GM19395 (cell line): ENCODE results near the gene C1QTNF5.

ENCODE experiments used
- ATAC-seq: cut with Tn5 transposase; IDR thresholded peaks from one replicate; pipeline ENCODE4 v1.9.1; 2021; ENCODE audit warnings: mild to moderate bottlenecking, moderate library complexity; ENCODE audit not compliant: unreplicated experiment

The C1QTNF5 gene

DNA sequence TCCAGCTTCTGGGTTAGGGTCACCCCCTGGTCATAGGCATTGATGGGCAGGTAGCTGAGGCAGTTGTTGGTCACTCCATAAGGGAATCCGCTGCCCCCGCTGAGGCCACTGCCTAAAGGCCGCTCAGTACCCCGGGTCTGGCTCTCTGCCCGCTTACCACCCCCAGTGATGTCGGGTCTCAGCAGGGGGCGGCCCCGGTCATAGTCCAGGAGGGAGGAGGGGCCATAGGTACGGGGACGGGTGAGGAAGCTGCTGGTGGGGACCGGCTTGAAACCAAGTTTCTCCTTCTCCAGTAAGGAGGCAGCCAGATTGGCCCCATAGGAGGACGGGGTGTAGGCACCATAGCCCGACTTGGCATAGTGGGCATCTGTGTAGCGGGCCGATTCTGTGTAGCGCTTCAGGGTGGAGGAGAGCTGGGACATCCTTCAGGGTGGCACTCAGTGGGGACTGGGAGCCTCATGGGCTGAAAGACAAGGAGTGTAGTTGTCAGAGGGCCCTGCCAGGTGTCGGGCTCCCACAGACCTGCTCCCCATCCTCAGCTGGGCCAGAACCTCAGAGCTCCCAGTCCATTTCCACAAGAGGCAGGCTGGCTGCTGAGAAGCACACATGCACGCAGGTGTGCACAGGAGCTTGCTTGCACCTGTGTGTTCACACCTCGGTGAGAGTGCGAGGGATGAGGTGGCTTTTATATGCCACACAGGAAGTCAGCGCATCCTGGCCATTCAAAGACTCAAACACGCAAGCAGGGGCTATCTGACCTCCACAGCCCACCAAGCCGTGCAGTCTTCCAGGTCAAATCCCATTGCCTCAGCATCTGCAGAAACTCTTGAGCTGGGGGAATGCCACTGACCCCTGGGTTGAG is 32.6 kb upstream of the C1QTNF5 start:
- ATAC-seq, result no peak

DNA sequence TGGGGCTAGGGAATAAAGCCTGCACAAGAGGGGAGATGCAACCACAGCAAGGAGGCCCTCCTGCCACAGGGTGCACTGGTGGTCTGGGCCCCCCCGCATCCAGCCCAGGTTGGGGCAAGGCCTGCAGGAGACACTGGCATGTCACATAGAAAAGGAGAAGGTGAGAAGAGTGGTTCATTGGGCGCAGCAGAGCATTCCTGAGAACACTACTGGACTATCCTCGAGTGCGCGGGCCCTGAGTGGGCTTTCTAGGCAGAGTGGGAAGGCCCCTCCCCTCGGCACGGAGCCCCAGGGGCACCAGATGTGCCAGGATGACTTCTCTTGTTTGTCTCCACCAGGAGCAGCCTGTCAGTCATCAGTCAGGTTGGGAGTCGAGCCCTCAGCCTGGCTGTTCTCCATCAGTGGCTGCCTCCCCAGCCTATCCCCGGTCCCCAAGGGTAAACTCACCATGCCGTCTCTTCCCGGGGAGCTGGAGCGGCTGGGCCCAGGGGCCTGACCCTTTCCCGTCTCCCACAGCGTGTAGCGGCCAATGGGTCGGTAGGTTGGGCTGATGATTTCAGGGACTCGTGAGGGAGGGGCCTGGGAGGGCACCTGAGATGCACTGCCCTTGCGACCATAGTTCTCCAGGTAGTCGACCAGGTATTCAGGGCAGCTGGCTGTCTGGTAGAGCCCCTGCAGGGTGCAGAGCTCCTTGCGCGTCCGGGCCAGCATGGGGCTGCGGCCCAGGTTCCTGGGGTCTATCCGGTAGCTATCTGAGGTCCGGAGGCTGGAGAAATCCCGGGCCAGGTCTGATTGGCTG is 31.8 kb upstream of the C1QTNF5 start:
- no peak for ATAC-seq

DNA sequence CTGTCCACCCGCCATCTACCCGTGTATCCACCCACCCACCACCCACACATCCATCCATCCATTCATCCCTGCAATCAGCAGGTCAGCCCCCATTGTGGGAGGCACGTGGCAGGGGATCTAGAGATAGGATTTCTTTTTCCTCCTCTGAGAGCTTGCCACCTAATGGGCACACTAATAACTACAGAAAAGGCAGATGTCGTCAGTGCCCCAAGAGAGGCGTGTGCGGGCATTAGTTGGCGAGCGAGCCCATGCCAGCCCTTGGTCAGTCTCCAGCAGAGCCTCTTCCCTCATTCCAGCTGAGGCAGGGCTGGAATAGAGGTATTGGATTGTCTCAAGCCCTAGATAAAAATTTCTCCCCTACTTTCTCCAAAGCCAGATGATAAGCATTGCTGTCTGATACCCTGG is 31.1 kb upstream of the C1QTNF5 start:
- ATAC-seq, result no peak

DNA sequence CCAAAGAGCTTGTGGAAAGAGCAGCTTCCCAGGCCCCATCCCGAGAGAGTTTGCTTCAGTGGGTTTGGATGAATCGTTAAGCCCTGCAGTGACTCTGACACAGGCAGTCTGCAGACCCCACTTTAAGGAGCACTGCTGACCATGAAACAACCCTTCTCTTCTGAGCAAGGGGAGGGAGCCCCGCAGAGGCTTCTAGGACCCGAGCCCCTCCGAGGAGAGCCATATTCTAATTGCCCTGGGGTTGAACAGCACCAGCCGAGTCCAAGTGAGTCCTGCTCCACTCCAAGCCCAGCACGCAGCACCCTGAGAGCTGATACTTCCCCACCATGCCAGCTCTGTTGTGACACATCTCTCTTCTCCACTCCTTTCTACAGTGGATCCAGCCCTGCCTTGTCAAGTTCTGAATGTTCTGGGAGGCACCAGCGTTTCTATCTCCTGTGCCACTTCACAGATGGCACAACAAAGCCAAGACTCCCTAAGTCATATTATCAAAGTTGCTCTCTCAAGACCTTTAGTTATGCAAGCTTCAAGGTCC is 30.5 kb upstream of the C1QTNF5 start:
- ATAC-seq, result no peak

DNA sequence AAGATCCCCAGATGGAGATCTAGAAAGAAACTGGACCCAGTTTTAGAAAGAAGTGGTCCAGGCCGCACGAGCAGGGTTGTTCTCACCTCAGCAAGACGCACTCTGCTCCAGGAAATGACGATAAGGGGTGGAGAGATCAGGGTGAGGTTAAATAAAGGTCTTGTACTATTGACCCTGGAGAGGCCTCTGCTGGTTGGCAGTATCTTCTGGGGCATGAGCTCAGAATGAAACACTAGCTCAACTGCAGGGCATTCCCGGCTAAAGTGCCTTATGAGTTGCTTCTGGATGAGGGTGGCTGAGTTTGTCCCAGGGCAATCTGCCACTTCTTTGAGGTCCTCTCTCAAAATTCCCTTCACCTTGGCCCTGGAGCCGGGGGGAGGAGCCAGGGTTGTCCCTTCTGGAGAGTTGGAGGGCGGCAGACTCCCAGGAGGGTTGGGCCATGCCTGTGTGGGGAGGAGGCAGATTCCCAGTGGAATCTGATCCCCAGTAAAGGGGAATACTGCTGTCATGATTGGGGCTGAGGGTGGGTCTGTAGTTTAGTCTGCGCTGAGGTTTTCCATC is 29.9 kb upstream of the C1QTNF5 start:
- ATAC-seq, result no peak

DNA sequence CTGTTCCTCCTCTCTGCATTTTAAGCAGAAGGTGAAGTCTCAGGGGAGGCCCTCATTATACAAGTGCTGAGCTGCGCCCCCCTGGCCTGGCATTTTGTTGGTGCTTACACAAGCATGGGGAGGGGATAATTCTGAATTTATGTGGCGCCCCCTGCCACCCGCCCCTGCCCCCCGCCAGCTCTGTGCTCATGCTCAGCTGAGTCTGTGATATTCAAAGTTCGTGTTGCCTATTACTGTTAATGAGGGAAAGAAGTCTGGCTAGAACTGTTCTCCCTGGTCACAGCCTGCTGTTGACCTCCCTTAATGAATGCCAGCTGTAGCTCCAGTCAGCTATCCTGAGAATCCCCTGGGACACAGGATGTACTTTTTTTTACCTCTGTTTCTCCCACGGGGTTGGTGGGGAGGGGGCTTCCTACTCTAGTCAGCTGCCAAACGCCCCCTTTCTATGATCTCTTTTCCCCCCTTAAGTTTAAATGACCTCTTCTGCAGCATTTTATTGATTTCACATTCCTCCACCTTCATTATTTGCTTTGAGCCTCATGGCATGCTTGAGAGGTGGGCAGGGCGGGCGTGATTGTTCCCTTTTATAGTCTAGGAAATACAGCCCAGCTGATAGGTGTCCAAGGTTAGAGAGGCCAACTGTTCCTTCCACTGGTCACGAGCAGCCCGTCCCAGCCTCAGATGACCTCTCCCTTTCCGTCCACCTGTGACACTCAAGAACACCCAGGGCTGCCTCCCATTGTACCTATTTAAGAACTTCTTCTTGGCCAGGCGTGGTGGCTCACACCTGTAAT is 28.6 kb upstream of the C1QTNF5 start:
- ATAC-seq, result no peak

DNA sequence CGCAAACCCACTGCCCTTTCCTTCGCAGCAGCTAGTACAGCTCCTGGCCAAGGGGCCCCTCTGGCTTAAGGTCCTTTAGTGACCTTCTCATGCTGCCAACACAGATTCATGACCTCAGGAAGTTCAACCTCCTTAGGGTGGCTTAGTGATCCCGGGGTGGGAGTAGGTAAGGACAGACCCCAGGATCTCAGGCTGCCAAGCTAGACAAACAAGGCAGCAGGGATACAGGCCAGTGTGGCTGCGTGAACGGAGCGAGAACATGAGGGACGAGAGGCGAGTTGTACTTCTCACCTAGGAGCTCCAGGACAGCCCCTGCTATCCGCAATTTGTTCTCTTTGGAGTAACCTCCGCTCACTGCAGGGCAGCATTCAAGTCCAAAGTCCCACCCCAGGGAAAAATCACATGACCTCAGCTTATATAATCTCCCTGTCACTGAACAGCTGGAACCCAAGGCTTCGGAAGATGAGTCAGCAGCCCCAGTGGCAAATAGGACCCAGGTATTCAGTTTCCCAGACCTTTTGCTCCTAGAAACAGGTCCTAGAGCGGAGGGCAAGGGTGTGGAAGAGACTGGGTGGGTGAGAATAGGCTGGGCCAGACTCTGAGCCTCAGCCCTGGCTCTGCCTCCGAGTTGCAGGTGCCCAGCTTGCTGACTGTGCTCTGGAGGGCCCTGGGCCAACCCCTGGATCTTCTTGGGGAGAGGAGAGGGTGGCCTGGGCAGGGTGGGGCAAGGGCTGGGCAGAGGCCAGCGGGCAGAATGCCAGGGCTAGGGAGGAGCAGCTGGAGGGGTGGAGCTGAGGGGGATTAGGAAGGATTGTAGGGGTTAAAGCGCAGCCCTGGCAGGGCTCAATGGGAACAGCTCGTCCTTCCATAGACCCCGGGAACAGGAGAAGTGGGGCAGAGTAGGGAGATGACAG is 27.7 kb upstream of the C1QTNF5 start:
- ATAC-seq, result no peak

DNA sequence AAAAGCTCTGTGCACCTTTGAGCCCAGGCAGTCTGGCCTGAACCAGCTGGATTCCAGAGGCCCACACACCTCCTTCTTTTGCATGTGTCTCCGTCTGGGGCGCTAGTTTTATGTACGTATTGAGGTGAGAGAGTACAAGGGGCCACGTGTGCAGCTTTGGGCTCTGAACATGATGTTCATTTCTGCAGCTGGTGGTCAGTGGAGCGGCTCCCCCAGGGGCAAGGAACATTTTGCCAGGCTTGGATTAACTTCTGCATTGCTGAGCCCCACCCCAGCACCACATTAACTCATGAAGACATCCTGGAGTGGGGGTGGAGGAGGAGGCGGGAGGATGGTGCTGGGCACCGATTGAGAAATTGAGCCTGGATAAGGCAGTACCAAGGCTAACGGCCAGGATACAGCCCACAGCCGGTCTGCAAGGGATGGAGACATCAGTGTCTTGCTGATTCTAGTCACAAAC is 27.0 kb upstream of the C1QTNF5 start:
- no peak for ATAC-seq

DNA sequence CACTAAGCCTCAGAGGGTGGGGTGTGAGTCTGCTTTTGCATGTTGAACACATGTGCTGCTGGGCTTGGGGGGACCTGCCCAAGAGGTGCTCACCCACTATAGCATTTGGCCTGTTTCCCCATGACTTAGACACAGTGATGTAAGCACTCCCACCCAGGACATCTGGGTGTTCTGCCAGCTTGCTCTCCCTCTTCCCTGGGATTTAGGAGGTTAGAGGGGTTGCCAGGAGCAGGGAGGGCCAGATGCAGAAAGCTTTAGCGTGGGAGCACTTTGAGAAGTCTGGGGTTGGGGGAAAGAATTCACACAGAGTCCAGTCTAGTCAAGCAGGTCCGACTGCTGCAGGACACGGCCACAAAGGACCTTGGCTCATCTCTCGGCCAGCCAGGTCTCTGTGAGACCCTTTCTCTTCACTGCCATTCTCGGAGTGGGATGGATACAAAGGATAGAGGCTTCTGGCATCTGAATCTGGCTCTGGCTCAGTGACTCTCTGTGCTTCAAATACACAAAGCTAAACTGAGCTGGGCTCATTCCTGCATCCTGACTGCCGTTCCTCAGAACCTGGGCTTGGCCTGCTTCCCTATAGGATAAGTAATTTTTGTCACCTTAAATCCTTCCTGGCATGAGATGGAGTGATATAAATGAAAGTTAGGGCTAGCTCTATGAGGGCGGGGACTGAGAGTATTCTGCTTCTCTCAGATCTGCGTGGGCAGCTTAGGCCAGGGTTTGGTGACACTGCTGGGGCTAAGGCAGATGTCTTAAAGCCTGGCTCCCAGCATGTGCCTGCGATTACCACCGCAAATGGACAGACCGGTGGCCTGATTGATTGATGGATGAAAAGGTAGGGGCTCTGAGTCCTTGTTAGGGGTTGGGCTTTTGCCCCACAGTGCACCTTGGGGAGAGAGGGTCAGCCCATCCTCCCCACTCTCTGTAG is 26.3 kb upstream of the C1QTNF5 start:
- no peak for ATAC-seq

DNA sequence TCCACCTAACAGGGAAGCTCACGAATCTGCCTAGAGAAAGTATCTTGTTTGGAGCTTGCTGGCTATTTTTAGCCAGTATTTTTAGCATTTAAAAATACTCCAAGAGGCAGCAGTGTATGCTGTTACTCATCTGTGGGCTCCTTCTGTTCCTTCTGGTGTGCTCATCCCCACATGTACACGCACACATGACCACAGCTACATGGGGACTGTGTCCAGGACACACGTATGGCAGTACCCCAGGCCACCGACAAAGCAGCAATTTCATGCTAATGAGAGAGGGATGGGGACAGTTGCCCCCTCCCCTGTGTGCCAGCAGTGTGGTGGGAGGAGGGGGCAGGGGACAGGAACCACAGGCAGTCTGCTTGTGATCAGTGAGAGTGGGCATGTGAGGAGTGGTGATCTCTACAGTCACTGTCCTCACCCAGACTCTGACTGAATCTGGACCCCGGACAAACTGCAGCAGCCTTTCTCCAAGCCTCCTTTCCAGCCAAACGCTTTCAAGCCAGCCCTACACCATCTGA is 24.4 kb upstream of the C1QTNF5 start:
- ATAC-seq, result no peak

DNA sequence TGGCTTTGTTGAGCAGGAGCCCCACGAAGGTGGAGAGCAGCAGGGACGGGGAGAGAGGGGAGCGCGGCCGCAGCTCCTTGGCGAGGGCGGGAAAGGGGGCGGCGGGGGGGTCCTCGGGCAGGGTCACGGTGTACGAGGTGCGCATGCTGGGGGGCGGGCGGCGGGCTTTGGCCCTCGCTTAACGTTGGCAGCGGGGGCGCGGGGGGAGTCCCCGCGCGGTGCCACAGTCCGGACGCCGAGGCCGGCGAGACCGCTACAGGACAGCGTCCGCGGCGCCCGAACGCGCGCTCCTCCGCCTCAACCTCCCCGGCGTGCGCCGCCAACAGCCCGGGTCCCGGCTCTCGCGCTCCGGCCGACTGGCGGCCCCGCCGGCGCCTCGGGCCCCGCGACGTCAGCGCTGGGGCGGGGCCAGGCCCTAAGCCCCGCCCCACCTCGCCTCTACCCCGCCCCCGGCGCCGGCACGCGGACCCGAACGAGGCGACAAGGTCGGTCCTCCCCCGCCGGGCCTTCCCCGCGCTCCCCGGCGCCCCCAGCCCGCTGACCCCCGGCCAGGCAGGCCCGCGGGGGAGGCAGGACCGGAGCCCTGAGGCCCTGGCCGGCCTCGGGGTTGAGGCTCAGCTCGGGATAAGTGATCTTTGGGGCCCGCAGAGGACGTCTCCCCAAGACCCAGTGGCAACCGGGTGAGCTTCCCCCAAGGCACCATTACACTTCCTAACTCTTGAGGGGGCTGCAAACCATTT is 23.3 kb upstream of the C1QTNF5 start:
- ATAC-seq, result no peak

DNA sequence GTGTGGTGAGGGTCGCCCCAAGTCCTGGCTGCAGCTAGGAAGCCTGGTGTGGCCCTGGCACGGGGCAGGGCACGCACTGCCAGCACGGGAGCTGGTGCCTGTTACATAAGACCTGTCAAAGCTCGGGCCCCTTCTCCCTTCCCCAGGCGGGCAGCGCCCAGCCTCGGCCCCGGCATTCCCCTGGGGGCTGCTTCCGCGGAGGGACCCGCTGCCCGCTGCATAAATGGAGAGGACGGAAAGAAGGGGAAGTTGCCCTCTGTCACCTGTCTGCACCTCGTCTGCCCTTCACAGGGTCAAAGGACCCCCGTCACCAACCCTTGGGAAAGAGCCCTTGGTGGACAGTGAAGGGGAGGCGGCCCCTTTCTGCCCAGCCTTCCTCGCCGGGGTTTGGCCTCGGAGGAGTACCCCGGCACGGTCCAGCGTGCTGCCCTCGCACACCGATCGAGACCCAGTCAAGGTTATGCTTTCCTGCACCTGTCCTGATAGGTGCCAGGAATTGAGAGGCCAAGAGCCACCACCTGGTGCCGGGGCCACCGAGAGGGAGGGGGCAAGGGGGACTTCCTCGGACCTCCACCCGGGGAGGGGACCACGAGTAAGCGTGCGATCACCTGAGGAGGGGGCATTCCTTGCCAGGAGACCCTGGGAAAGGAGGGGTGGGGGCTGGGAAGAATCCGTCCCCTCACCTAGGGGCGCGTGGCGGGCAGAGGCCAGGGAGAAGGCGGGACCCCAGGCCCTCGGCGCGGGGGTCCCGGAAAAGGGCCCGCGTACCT is 22.6 kb upstream of the C1QTNF5 start:
- ATAC-seq, result no peak

DNA sequence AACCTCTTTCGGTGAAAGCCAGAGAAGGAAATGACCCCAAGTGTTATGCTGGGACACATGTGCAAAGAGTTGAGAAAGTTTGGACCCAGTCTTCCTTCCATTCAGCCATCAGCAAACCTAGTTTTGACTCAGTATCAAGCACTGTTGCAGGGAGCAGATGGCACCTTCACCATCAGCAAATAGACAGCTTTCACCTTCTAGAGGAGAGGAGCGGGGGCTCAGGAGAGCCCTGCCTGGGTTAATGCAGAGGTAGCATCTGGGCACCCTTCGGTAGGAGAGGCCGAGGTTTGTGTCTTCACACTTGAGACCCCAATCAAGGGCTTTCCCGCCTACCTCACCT is 22.0 kb upstream of the C1QTNF5 start:
- no peak for ATAC-seq

DNA sequence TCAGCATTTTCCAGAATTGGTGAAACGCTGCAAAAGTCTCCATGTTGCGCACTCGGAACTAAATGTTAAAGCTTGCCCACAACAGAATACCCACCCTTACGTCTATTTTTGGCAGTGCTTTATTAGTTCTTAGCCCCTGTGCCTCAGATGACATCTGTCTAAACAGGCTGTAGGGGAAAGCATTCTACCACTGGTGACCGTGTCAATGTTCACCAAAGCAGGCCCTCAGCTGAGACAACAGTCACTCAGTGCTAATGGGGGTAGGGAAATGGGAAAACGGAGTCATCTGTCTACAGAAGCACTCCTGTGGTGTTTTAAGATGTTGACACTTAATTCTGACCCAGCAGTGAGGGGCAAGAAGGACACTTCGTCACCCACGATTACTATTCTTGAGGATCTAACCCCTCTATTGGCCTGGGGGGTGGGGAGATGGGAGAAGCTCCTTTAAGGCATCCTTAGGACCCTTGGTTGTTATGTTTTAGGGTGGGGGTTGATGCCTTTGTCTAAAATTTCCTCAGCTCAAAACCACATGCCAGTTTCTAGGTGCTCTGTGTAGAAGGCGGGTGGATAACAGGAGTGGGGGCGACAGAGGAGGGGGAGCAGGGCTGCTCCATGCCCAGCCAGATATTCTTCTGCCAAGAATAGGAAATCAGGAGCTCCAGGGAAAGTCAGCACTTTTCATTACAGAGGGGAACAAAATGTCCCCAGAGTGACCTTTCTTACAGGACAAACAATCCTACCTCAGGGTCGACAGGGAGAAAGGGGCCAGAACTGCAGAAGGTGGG is 21.4 kb upstream of the C1QTNF5 start:
- ATAC-seq, result no peak

DNA sequence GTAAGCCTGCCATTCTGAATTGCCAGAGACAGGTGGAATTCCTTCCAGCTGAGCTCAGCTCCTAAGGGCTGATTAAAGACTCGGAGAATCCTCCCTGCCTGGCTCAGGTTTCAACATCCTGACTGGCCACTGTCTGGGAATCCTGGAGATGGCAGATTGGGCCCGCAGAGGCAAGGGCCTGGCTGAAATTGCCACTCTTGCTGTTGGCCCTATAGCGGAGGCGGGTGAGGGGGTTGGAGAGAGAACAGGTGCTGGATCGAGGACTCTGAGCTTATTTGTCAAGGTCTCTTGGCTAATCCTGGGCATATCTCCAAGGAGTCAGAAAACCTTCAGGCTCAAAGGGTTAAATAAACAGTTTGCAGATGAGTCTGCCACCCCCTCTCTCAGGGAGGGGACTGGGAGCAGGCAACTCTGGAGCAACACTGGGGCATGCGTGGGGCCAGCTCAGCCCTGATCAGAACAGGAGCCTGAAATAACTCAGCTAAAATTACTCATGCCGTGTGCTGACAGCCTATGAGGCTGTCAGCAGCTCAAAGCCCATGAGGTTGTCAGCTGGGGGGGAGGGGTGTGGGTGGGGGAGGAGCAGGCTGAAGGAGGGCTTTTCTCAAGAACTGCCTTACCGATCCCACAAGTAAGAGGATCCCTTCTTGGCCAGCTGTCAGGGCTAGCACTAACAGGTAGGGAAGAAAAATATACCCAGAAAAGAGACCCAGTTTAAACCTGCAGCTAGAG is 20.5 kb upstream of the C1QTNF5 start:
- no peak for ATAC-seq
